SK-N-MC (cell line): ENCODE measurements around the gene STK26.
"Not testable (repeated sequence)": the region's sequence is repeated elsewhere in the genome, so short reads cannot be mapped to it uniquely, and the experiment has no call there.

ENCODE experiments used
- DNase-seq: peaks from one replicate; pipeline ENCODE4 v3.0.0-alpha.2; 2011; ENCODE audit warnings: low read depth, low spot score
- H3K27ac ChIP-seq: fragments of 200-600 bp; sonication (generic); 2 replicates; pipeline ENCODE4 v1.5.1; 2016; ENCODE audit warnings: mixed run types
- H3K36me3 ChIP-seq: fragments of 200-600 bp; sonication (generic); 2 replicates; pipeline ENCODE4 v1.6.1; 2017; ENCODE audit warnings: antibody characterized with exemption, low read length, mixed read lengths; ENCODE audit not compliant: insufficient read depth
- H3K4me3 ChIP-seq: fragments of 200-600 bp; sonication (generic); 2 replicates; pipeline ENCODE4 v1.5.1; 2016
- H3K9ac ChIP-seq: fragments of 200-600 bp; sonication (generic); 2 replicates; pipeline ENCODE4 v1.8.0; 2017; ENCODE audit warnings: mixed run types, mixed read lengths; ENCODE audit not compliant: insufficient read length
- H3K9me3 ChIP-seq: fragments of 200-600 bp; sonication (generic); 2 replicates; pipeline ENCODE4 v1.6.1; 2017; ENCODE audit warnings: low read depth, mild to moderate bottlenecking, antibody characterized with exemption, low read length, moderate library complexity, mixed read lengths
- EZH2 ChIP-seq: fragments of 200-600 bp; sonication (generic); IDR thresholded peaks from one replicate; pipeline ENCODE4 v1.6.1; 2017; ENCODE audit warnings: antibody characterized with exemption
- FOXP2 ChIP-seq: optimal IDR thresholded peaks from 2 replicates; pipeline ENCODE3; 2011; ENCODE audit warnings: mild to moderate bottlenecking, moderate library complexity; ENCODE audit not compliant: insufficient read depth; ENCODE audit errors: extremely low read length, control extremely low read depth
- POLR2AphosphoS5 ChIP-seq: IDR thresholded peaks from 2 replicates; pipeline ENCODE4 v1.6.1; 2012; ENCODE audit warnings: mild to moderate bottlenecking, low read depth, low read length, borderline replicate concordance

Gene STK26

GRCh38 chrX:132094164-132094563 lies 71.1 kb downstream of the STK26 start:
- no peaks in the 10 kb centered on the region for H3K36me3 ChIP-seq
- DNase-seq, result no peak
- TF ChIP-seq FOXP2 (no peak), EZH2 (no peak), POLR2AphosphoS5 (no peak)

DNA sequence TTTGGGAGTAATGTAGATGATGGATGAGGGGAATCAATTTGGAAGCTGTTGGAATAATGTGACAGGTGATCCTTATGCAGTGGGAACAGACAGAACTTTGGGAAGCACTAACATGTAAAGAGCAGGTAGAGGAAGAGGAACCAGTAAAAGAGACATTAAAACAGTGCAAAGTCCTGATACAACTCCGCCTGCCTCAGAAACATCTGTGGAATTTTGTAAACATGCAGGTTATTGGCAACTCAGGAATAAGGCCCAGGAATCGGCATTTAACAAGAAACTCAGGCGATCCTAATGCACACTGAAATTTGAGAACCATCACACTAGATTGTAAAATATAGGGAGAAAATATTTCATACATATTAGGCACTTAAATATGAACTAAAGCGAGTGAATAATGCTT lies 75.6 kb downstream of the STK26 start:
- H3K27ac ChIP-seq, H3K36me3 ChIP-seq, H3K9ac ChIP-seq, DNase-seq, H3K9me3 ChIP-seq, H3K4me3 ChIP-seq: not testable (repeated sequence)

More at GRCh38 chrX:132094164-132094563, 71.1 kb downstream of the STK26 start:
- Histone ChIP-seq H3K4me3 (no peak overlapping the region), H3K9me3 (no peaks in the 10 kb centered on the region), H3K9ac (no peak overlapping the region), H3K27ac (no peak overlapping the region)

DNA sequence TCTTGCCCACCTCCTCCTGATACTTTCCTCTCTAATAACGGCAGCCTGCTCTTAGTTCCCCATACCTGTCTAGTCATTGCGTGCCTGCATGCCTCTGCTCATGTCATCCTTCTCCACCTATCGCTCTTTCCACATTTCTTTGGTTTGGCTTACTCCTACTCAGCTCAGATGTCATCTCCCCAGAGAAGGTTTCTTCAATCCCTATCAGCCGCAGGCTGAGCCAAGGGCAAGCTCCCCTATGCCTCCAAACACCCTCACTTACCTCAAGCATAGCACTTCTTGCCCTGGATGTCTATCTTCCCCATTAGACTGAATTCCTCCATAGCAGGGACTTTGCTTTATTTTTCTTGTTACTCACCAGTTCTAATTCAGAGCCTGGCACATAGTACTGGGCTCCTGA lies 78.1 kb downstream of the STK26 start:
- H3K36me3 ChIP-seq, result no peaks in the 10 kb centered on the region
- H3K27ac ChIP-seq, result no peak overlapping the region
- TF ChIP-seq EZH2 (no peak), FOXP2 (no peak), POLR2AphosphoS5 (no peak)
- no peak for DNase-seq
- H3K9ac ChIP-seq, result no peak overlapping the region
- no peaks in the 10 kb centered on the region for H3K9me3 ChIP-seq
- no peak overlapping the region for H3K4me3 ChIP-seq

GRCh38 chrX:132101799-132102198 lies 78.7 kb downstream of the STK26 start:
- Histone ChIP-seq H3K4me3 (no peak overlapping the region), H3K27ac (no peak overlapping the region)

DNA sequence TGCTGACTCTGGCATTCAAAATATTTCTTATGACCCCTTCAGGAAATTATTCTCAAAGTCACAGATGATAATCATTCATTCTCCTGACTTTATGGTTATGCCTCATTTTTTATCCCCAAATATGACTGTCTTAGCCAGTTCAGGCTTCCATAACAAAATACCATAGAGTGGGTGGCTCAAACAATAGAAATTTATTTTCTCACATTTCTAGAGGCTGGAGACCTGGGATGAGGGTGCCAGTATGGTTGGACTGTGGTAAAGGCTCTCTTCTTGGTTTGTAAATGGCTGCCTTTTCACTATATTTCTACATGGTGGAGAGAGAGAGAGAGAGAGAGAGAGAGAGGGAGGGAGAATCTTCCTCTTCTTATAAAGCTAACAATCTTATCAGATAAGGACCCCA lies 84.2 kb downstream of the STK26 start:
- Histone ChIP-seq H3K36me3 (no peaks in the 10 kb centered on the region), H3K9me3 (no peaks in the 10 kb centered on the region), H3K27ac (no peak overlapping the region), H3K4me3 (no peak overlapping the region), H3K9ac (no peak overlapping the region)
- no peak for DNase-seq
- no peak for TF ChIP-seq FOXP2
- no peak for TF ChIP-seq EZH2
- no peak for TF ChIP-seq POLR2AphosphoS5

More at GRCh38 chrX:132101799-132102198, 78.7 kb downstream of the STK26 start:
- TF ChIP-seq EZH2, result no peak
- TF ChIP-seq FOXP2, result no peak
- TF ChIP-seq POLR2AphosphoS5, result no peak
- DNase-seq, result no peak
- no peak overlapping the region for H3K9ac ChIP-seq
- H3K9me3 ChIP-seq, result no peaks in the 10 kb centered on the region
- H3K36me3 ChIP-seq, result no peaks in the 10 kb centered on the region

DNA sequence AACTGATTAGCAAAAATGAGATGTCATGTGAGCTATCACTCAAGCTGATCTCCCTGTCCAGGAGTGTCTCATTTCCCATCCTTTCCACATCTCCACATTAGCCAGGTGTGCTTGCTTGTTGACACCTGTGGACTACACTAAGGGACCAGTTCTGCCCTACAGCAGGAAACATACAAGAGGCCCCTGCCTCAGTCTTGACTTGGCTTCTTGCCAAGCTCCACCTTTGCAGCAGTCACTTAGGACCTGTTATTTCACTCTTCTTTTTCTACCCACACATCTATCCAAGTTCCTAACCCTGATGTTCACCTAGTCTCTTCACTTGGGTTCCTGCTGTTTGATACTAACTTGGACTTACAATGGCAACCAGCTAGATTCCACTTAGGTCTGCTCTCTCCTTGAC lies 91.5 kb downstream of the STK26 start:
- Histone ChIP-seq H3K9me3 (no peaks in the 10 kb centered on the region), H3K9ac (no peak overlapping the region)

DNA sequence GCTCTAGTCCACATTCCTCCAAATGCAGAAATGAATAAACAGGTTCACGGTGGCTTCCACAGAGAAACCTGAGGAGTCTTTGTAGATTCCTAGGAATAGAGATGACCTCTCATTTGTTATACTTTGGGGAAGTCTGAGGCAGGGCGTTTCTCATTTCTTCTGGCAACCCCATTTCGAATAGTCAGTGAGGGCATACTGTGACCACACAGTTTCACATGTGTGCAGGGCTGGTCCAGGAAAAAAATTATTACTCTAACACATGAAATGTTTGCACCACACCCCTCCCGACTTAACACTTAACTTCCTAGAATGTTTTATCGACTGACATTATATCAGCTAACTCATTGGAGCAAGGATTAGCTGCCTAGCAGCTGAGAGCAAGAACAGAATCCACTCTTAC lies 92.7 kb downstream of the STK26 start:
- Histone ChIP-seq H3K9ac (no peak overlapping the region), H3K36me3 (no peaks in the 10 kb centered on the region), H3K4me3 (no peak overlapping the region), H3K27ac (no peak overlapping the region), H3K9me3 (no peaks in the 10 kb centered on the region)
- TF ChIP-seq EZH2 (no peak), FOXP2 (no peak), POLR2AphosphoS5 (no peak)
- no peak for DNase-seq

More for the DNA sequence above, 91.5 kb downstream of the STK26 start:
- no peak for TF ChIP-seq POLR2AphosphoS5
- no peak for TF ChIP-seq EZH2
- no peak for TF ChIP-seq FOXP2
- H3K4me3 ChIP-seq, result no peak overlapping the region
- DNase-seq, result no peak
- no peaks in the 10 kb centered on the region for H3K36me3 ChIP-seq
- H3K27ac ChIP-seq, result no peak overlapping the region

DNA sequence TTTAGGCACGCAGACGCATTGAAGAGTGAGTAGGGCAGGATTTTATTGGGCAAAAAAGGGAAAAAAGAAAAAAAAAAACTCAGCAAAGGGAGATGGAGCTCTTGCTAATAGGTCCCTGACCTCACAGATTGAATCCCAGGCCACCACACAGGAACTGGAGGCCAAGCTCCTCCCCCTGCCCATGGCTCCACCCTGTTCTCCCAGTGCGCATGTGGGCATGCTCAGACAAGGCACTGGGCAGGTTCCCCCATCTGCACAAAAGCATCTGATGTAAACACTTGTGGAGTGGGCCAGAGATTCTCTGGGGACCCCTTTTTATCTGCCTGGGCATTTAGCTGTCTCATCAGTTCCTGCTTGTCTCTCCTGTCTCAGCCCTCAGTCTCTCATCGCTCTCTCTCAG lies 95.3 kb downstream of the STK26 start:
- Histone ChIP-seq H3K36me3 (no peaks in the 10 kb centered on the region), H3K9me3 (no peaks in the 10 kb centered on the region), H3K27ac (no peak overlapping the region), H3K9ac (no peak overlapping the region), H3K4me3 (no peak overlapping the region)
- no peak for DNase-seq
- TF ChIP-seq FOXP2, result no peak
- TF ChIP-seq EZH2, result no peak
- TF ChIP-seq POLR2AphosphoS5, result no peak

DNA sequence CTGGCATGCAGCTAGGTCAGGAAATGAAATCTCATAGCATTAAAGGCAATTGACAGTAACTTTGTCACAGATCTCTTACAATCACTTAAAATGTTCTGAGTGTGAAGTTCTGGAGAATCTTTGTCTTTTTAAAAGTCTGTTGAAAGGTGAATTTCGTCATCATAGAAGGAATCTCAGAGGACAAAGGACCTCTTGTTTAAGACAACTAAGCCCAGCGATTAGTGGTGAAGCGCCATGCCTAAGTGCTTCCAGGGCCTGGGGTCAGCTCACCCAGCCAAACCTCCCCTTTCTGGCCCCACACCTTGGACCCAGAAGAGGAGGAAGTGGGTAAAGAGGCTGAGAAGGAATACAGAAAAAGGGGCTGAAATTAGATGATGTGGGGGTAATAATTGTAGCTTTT lies 96.2 kb downstream of the STK26 start:
- Histone ChIP-seq H3K9me3 (no peaks in the 10 kb centered on the region), H3K9ac (no peak overlapping the region), H3K36me3 (no peaks in the 10 kb centered on the region), H3K4me3 (no peak overlapping the region), H3K27ac (no peak overlapping the region)
- TF ChIP-seq FOXP2, result no peak
- no peak for DNase-seq
